Fibroblast of lung (primary cell): ENCODE data around the gene PNPLA7.

Experiments used
- EZH2 ChIP-seq: IDR thresholded peaks from 2 replicates; pipeline ENCODE4 v1.5.1; 2012; ENCODE audit warnings: low read length, control low read depth, mild to moderate bottlenecking; ENCODE audit errors: missing control alignments
- TF ChIP-seq, protein P1 (sequence below), 2 donors: IDR thresholded peaks in 1 of 2; conservative IDR thresholded peaks in 1 of 2; 1 replicate in 1 of 2; 2 replicates in 1 of 2; pipeline ENCODE4 v1.5.1; 2011 to 2012; ENCODE audit warnings: low read length in 2 of 2, control low read depth in 1 of 2, inconsistent platforms in 1 of 2, low read depth in 1 of 2, mild to moderate bottlenecking in 1 of 2

DNA sequence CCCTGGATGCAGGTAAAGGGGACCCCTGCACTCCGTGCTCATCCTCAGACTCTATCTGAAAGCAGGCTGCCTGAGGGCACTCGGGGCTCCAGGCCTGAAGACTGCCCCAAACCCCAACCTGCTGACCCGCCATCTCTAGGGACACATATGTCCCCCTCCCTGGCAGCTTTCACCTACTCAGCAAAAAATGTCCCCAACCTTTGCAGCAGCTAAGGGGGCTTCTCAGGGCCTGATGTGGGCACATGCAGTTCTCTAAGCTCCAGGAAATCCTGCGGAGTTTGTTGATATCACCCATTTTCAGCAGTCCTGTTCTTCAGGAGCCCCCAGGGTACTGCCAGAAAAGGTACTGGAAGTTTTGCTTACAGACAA lies 30.7 kb upstream of the PNPLA7 start:
- no peak for TF ChIP-seq EZH2
- TF ChIP-seq, protein P1, sequence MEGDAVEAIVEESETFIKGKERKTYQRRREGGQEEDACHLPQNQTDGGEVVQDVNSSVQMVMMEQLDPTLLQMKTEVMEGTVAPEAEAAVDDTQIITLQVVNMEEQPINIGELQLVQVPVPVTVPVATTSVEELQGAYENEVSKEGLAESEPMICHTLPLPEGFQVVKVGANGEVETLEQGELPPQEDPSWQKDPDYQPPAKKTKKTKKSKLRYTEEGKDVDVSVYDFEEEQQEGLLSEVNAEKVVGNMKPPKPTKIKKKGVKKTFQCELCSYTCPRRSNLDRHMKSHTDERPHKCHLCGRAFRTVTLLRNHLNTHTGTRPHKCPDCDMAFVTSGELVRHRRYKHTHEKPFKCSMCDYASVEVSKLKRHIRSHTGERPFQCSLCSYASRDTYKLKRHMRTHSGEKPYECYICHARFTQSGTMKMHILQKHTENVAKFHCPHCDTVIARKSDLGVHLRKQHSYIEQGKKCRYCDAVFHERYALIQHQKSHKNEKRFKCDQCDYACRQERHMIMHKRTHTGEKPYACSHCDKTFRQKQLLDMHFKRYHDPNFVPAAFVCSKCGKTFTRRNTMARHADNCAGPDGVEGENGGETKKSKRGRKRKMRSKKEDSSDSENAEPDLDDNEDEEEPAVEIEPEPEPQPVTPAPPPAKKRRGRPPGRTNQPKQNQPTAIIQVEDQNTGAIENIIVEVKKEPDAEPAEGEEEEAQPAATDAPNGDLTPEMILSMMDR (conservative IDR thresholded peaks at IDR 0.05 in 1 of 2, IDR thresholded peaks at IDR 0.05 in 1 of 2; ENCODE audit: low read depth in 1 of 2, low read length in 2 of 2), result no peak
